Measurements from ENCODE around the gene KPNA6.
A peak's percentile ranks its signal among the peaks of the same experiment; 100 is the strongest.

The KPNA6 gene

GRCh38 chr1:32208891-32209328, 101.1 kb downstream of the KPNA6 start, which contains the start of gene DCDC2B:
TSS of gene DCDC2B (plus strand) at chr1:32209089. CDS start at chr1:32209094, 5 bp downstream.
- no peaks in the 10 kb centered on the region for H3K9me3 ChIP-seq (ENCODE audit: control insufficient read depth in 1 of 2, low read length in 2 of 2)
- H3K36me3 ChIP-seq (ENCODE audit: control insufficient read depth in 1 of 2, insufficient read depth in 2 of 2, low read length in 2 of 2): peaks cover 0 to 4% of the 10 kb centered on the region in 2 donors
- H3K4me3 ChIP-seq (ENCODE audit: low read depth in 1 of 2, low read length in 2 of 2): peak within 1 kb of the TSS in 1 of 2 donors; percentile 18
- H3K4me1 ChIP-seq (ENCODE audit: control insufficient read depth in 1 of 2, insufficient read depth in 2 of 2, low read length in 2 of 2): peaks cover 24 to 28% of the 10 kb centered on the region in 2 donors
- no peak within 1 kb of the TSS for H3K27ac ChIP-seq (ENCODE audit: low read depth, low read length)
- H3K27me3 ChIP-seq (ENCODE audit: control insufficient read depth in 1 of 2, insufficient read depth in 2 of 2, low read length in 2 of 2): no peaks in the 10 kb centered on the region
- no peak within 1 kb of the TSS for H3K9ac ChIP-seq (ENCODE audit: low read depth in 1 of 2, low read length in 2 of 2)

GRCh38 chr1:32215629-32216480, 108.0 kb downstream of the KPNA6 start:
- H3K27me3 ChIP-seq (ENCODE audit: control insufficient read depth in 1 of 2, insufficient read depth in 2 of 2, low read length in 2 of 2): no peaks in the 10 kb centered on the region
- peaks cover 12 to 28% of the 10 kb centered on the region in 2 donors for H3K36me3 ChIP-seq (ENCODE audit: control insufficient read depth in 1 of 2, insufficient read depth in 2 of 2, low read length in 2 of 2)
- H3K9ac ChIP-seq (ENCODE audit: low read depth in 1 of 2, low read length in 2 of 2): no peak overlapping the region
- peaks cover 15 to 20% of the 10 kb centered on the region in 2 donors for H3K4me1 ChIP-seq (ENCODE audit: control insufficient read depth in 1 of 2, insufficient read depth in 2 of 2, low read length in 2 of 2)
- no peak overlapping the region for H3K4me3 ChIP-seq (ENCODE audit: low read depth in 1 of 2, low read length in 2 of 2)
- no peaks in the 10 kb centered on the region for H3K9me3 ChIP-seq (ENCODE audit: control insufficient read depth in 1 of 2, low read length in 2 of 2)
- peak overlapping the region; percentile 62 for H3K27ac ChIP-seq (ENCODE audit: low read depth, low read length)

- no peak overlapping the region for H3K27ac ChIP-seq (ENCODE audit: low read depth, low read length)
Measured at GRCh38 chr1:32216566-32216965, 108.7 kb downstream of the KPNA6 start.

GRCh38 chr1:32219022-32219421, 111.2 kb downstream of the KPNA6 start:
- Histone ChIP-seq H3K9ac (ENCODE audit: low read depth in 1 of 2, low read length in 2 of 2) (no peak overlapping the region), H3K9me3 (ENCODE audit: control insufficient read depth in 1 of 2, low read length in 2 of 2) (no peaks in the 10 kb centered on the region), H3K27ac (ENCODE audit: low read depth, low read length) (no peak overlapping the region), H3K27me3 (ENCODE audit: control insufficient read depth in 1 of 2, insufficient read depth in 2 of 2, low read length in 2 of 2) (no peaks in the 10 kb centered on the region), H3K4me3 (ENCODE audit: low read depth in 1 of 2, low read length in 2 of 2) (no peak overlapping the region), H3K36me3 (ENCODE audit: control insufficient read depth in 1 of 2, insufficient read depth in 2 of 2, low read length in 2 of 2) (peaks cover 16 to 32% of the 10 kb centered on the region in 2 donors), H3K4me1 (ENCODE audit: control insufficient read depth in 1 of 2, insufficient read depth in 2 of 2, low read length in 2 of 2) (peaks cover 38 to 39% of the 10 kb centered on the region in 2 donors)

More at GRCh38 chr1:32216566-32216965, 108.7 kb downstream of the KPNA6 start:
- H3K9me3 ChIP-seq (ENCODE audit: control insufficient read depth in 1 of 2, low read length in 2 of 2): no peaks in the 10 kb centered on the region
- peaks cover 22 to 27% of the 10 kb centered on the region in 2 donors for H3K4me1 ChIP-seq (ENCODE audit: control insufficient read depth in 1 of 2, insufficient read depth in 2 of 2, low read length in 2 of 2)
- H3K36me3 ChIP-seq (ENCODE audit: control insufficient read depth in 1 of 2, insufficient read depth in 2 of 2, low read length in 2 of 2): peaks cover 12 to 28% of the 10 kb centered on the region in 2 donors
- no peak overlapping the region for H3K9ac ChIP-seq (ENCODE audit: low read depth in 1 of 2, low read length in 2 of 2)
- H3K4me3 ChIP-seq (ENCODE audit: low read depth in 1 of 2, low read length in 2 of 2): no peak overlapping the region
- no peaks in the 10 kb centered on the region for H3K27me3 ChIP-seq (ENCODE audit: control insufficient read depth in 1 of 2, insufficient read depth in 2 of 2, low read length in 2 of 2)

GRCh38 chr1:32220746-32221580, 113.1 kb downstream of the KPNA6 start:
- no peak overlapping the region for H3K27ac ChIP-seq (ENCODE audit: low read depth, low read length)
- peak overlapping the region; percentile 39 to 98 for H3K9ac ChIP-seq (ENCODE audit: low read depth in 1 of 2, low read length in 2 of 2)
- H3K9me3 ChIP-seq (ENCODE audit: control insufficient read depth in 1 of 2, low read length in 2 of 2): no peaks in the 10 kb centered on the region
- no peaks in the 10 kb centered on the region for H3K27me3 ChIP-seq (ENCODE audit: control insufficient read depth in 1 of 2, insufficient read depth in 2 of 2, low read length in 2 of 2)
- H3K36me3 ChIP-seq (ENCODE audit: control insufficient read depth in 1 of 2, insufficient read depth in 2 of 2, low read length in 2 of 2): peaks cover 15 to 41% of the 10 kb centered on the region in 2 donors
- peak overlapping the region; percentile 97 to 99 for H3K4me3 ChIP-seq (ENCODE audit: low read depth in 1 of 2, low read length in 2 of 2)
- H3K4me1 ChIP-seq (ENCODE audit: control insufficient read depth in 1 of 2, insufficient read depth in 2 of 2, low read length in 2 of 2): peaks cover 32 to 37% of the 10 kb centered on the region in 2 donors

GRCh38 chr1:32221581-32221979, 113.7 kb downstream of the KPNA6 start:
- H3K27ac ChIP-seq (ENCODE audit: low read depth, low read length): no peak overlapping the region
- H3K4me3 ChIP-seq (ENCODE audit: low read depth in 1 of 2, low read length in 2 of 2): peak overlapping the region; percentile 97 to 99
- H3K9me3 ChIP-seq (ENCODE audit: control insufficient read depth in 1 of 2, low read length in 2 of 2): no peaks in the 10 kb centered on the region
- H3K27me3 ChIP-seq (ENCODE audit: control insufficient read depth in 1 of 2, insufficient read depth in 2 of 2, low read length in 2 of 2): no peaks in the 10 kb centered on the region
- peaks cover 19 to 42% of the 10 kb centered on the region in 2 donors for H3K36me3 ChIP-seq (ENCODE audit: control insufficient read depth in 1 of 2, insufficient read depth in 2 of 2, low read length in 2 of 2)
- peak overlapping the region; percentile 39 to 98 for H3K9ac ChIP-seq (ENCODE audit: low read depth in 1 of 2, low read length in 2 of 2)
- peaks cover 27 to 31% of the 10 kb centered on the region in 2 donors for H3K4me1 ChIP-seq (ENCODE audit: control insufficient read depth in 1 of 2, insufficient read depth in 2 of 2, low read length in 2 of 2)

GRCh38 chr1:32221980-32222755, 114.3 kb downstream of the KPNA6 start, which contains the start of the genes EIF3I and TMEM234:
TSS of gene EIF3I (plus strand) at chr1:32222407. CDS start at chr1:32222442, 35 bp downstream.
TSS of gene TMEM234 (minus strand) at chr1:32222353. CDS start at chr1:32222322, 31 bp downstream.
- H3K27me3 ChIP-seq (ENCODE audit: control insufficient read depth in 1 of 2, insufficient read depth in 2 of 2, low read length in 2 of 2): no peaks in the 10 kb centered on the region
- H3K9ac ChIP-seq (ENCODE audit: low read depth in 1 of 2, low read length in 2 of 2): peak within 1 kb of the TSS; percentile 96 to 98
- H3K36me3 ChIP-seq (ENCODE audit: control insufficient read depth in 1 of 2, insufficient read depth in 2 of 2, low read length in 2 of 2): peaks cover 19 to 41% of the 10 kb centered on the region in 2 donors
- peaks cover 23 to 28% of the 10 kb centered on the region in 2 donors for H3K4me1 ChIP-seq (ENCODE audit: control insufficient read depth in 1 of 2, insufficient read depth in 2 of 2, low read length in 2 of 2)
- peak within 1 kb of the TSS; percentile 97 to 99 for H3K4me3 ChIP-seq (ENCODE audit: low read depth in 1 of 2, low read length in 2 of 2)
- H3K9me3 ChIP-seq (ENCODE audit: control insufficient read depth in 1 of 2, low read length in 2 of 2): no peaks in the 10 kb centered on the region
- peak within 1 kb of the TSS; percentile 86 for H3K27ac ChIP-seq (ENCODE audit: low read depth, low read length)

- H3K9me3 ChIP-seq (ENCODE audit: control insufficient read depth in 1 of 2, low read length in 2 of 2): no peaks in the 10 kb centered on the region
- H3K4me1 ChIP-seq (ENCODE audit: control insufficient read depth in 1 of 2, insufficient read depth in 2 of 2, low read length in 2 of 2): peaks cover 23 to 28% of the 10 kb centered on the region in 2 donors
- no peaks in the 10 kb centered on the region for H3K27me3 ChIP-seq (ENCODE audit: control insufficient read depth in 1 of 2, insufficient read depth in 2 of 2, low read length in 2 of 2)
- H3K9ac ChIP-seq (ENCODE audit: low read depth in 1 of 2, low read length in 2 of 2): peak overlapping the region in 1 of 2 donors; percentile 46
- H3K4me3 ChIP-seq (ENCODE audit: low read depth in 1 of 2, low read length in 2 of 2): no peak overlapping the region
- peaks cover 29 to 50% of the 10 kb centered on the region in 2 donors for H3K36me3 ChIP-seq (ENCODE audit: control insufficient read depth in 1 of 2, insufficient read depth in 2 of 2, low read length in 2 of 2)
- no peak overlapping the region for H3K27ac ChIP-seq (ENCODE audit: low read depth, low read length)
Measured at GRCh38 chr1:32223683-32224082, 115.8 kb downstream of the KPNA6 start.

GRCh38 chr1:32224285-32224684, 116.4 kb downstream of the KPNA6 start:
- Histone ChIP-seq H3K4me3 (ENCODE audit: low read depth in 1 of 2, low read length in 2 of 2) (no peak overlapping the region), H3K4me1 (ENCODE audit: control insufficient read depth in 1 of 2, insufficient read depth in 2 of 2, low read length in 2 of 2) (peaks cover 23 to 28% of the 10 kb centered on the region in 2 donors), H3K27me3 (ENCODE audit: control insufficient read depth in 1 of 2, insufficient read depth in 2 of 2, low read length in 2 of 2) (no peaks in the 10 kb centered on the region), H3K9me3 (ENCODE audit: control insufficient read depth in 1 of 2, low read length in 2 of 2) (no peaks in the 10 kb centered on the region), H3K9ac (ENCODE audit: low read depth in 1 of 2, low read length in 2 of 2) (peak overlapping the region in 1 of 2 donors; percentile 46), H3K36me3 (ENCODE audit: control insufficient read depth in 1 of 2, insufficient read depth in 2 of 2, low read length in 2 of 2) (peaks cover 32 to 54% of the 10 kb centered on the region in 2 donors), H3K27ac (ENCODE audit: low read depth, low read length) (no peak overlapping the region)

Measured in duodenal mucosa (tissue), 2 donors.